HEK293 (cell line): ENCODE data around the gene TTLL1.
A peak's percentile ranks its signal among the peaks of the same experiment; 100 is the strongest.

Experiments
- GLIS2 ChIP-seq: fragments of 450-650 bp; formaldehyde crosslinking; IDR thresholded peaks from 2 replicates; pipeline ENCODE4 v1.5.1; 2016; ENCODE audit warnings: missing biosample characterization, missing genetic modification characterization
- KLF7 ChIP-seq: fragments of 450-650 bp; formaldehyde crosslinking; IDR thresholded peaks from 2 replicates; pipeline ENCODE4 v1.5.1; 2016; ENCODE audit warnings: missing biosample characterization, missing genetic modification characterization, borderline replicate concordance
- ZBTB48 ChIP-seq: fragments of 450-650 bp; formaldehyde crosslinking; IDR thresholded peaks from 2 replicates; pipeline ENCODE4 v1.5.1; 2016; ENCODE audit warnings: missing biosample characterization, missing genetic modification characterization
- ZEB2 ChIP-seq: fragments of 450-650 bp; formaldehyde crosslinking; IDR thresholded peaks from 2 replicates; pipeline ENCODE4 v1.5.1; 2016; ENCODE audit warnings: missing biosample characterization, missing genetic modification characterization
- ZFP41 ChIP-seq: fragments of 450-650 bp; formaldehyde crosslinking; IDR thresholded peaks from 2 replicates; pipeline ENCODE4 v1.5.1; 2016; ENCODE audit warnings: missing biosample characterization, missing genetic modification characterization, borderline replicate concordance
- ZFP69B ChIP-seq: fragments of 450-650 bp; formaldehyde crosslinking; IDR thresholded peaks from 2 replicates; pipeline ENCODE4 v1.5.1; 2016; ENCODE audit warnings: missing biosample characterization, missing genetic modification characterization
- ZNF133 ChIP-seq: fragments of 450-650 bp; formaldehyde crosslinking; IDR thresholded peaks from 2 replicates; pipeline ENCODE4 v1.5.1; 2016; ENCODE audit warnings: missing biosample characterization, missing genetic modification characterization
- ZNF223 ChIP-seq: fragments of 450-650 bp; formaldehyde crosslinking; IDR thresholded peaks from 2 replicates; pipeline ENCODE4 v1.5.1; 2016; ENCODE audit warnings: missing biosample characterization, missing genetic modification characterization
- ZNF24 ChIP-seq: fragments of 450-650 bp; formaldehyde crosslinking; IDR thresholded peaks from 2 replicates; pipeline ENCODE4 v1.5.1; 2016; ENCODE audit warnings: missing biosample characterization, missing genetic modification characterization
- ZNF350 ChIP-seq: fragments of 450-650 bp; formaldehyde crosslinking; IDR thresholded peaks from 2 replicates; pipeline ENCODE4 v1.5.0; 2017; ENCODE audit warnings: missing biosample characterization, mild to moderate bottlenecking, missing genetic modification characterization
- ZNF549 ChIP-seq: fragments of 450-650 bp; IDR thresholded peaks from 2 replicates; pipeline ENCODE4 v1.5.1; 2018; ENCODE audit warnings: missing biosample characterization, missing genetic modification characterization, mild to moderate bottlenecking, inconsistent platforms, moderate library complexity
- ZNF558 ChIP-seq: fragments of 450-650 bp; formaldehyde crosslinking; IDR thresholded peaks from 2 replicates; pipeline ENCODE4 v1.5.1; 2016; ENCODE audit warnings: missing biosample characterization, missing genetic modification characterization
- ZNF560 ChIP-seq: fragments of 450-650 bp; formaldehyde crosslinking; IDR thresholded peaks from 2 replicates; pipeline ENCODE4 v1.5.1; 2017; ENCODE audit warnings: missing biosample characterization, missing genetic modification characterization, borderline replicate concordance
- ZNF621 ChIP-seq: fragments of 450-650 bp; formaldehyde crosslinking; IDR thresholded peaks from 2 replicates; pipeline ENCODE4 v1.5.1; 2017; ENCODE audit warnings: missing biosample characterization, missing genetic modification characterization
- ZNF626 ChIP-seq: fragments of 450-650 bp; sonication (Bioruptor Pico); formaldehyde crosslinking; IDR thresholded peaks from 2 replicates; pipeline ENCODE4 v1.5.1; 2018; ENCODE audit warnings: missing biosample characterization, missing genetic modification characterization, inconsistent platforms
- ZNF629 ChIP-seq: fragments of 450-650 bp; formaldehyde crosslinking; IDR thresholded peaks from 2 replicates; pipeline ENCODE4 v1.5.1; 2017; ENCODE audit warnings: missing biosample characterization, missing genetic modification characterization
- ZNF660 ChIP-seq: fragments of 450-650 bp; IDR thresholded peaks from 2 replicates; pipeline ENCODE4 v1.5.1; 2018; ENCODE audit warnings: missing biosample characterization, mild to moderate bottlenecking, missing genetic modification characterization
- ZNF768 ChIP-seq: fragments of 450-650 bp; formaldehyde crosslinking; IDR thresholded peaks from 2 replicates; pipeline ENCODE4 v1.5.1; 2018; ENCODE audit warnings: missing biosample characterization, mild to moderate bottlenecking, missing genetic modification characterization
- ZNF792 ChIP-seq: fragments of 450-650 bp; formaldehyde crosslinking; IDR thresholded peaks from 2 replicates; pipeline ENCODE4 v1.5.1; 2016; ENCODE audit warnings: missing biosample characterization, missing genetic modification characterization
- TF ChIP-seq, protein P1 (sequence below): fragments of 450-650 bp; formaldehyde crosslinking; IDR thresholded peaks from 2 replicates; pipeline ENCODE4 v1.5.1; 2016; ENCODE audit warnings: missing biosample characterization, missing genetic modification characterization
- TF ChIP-seq, protein P2 (sequence below): fragments of 450-650 bp; formaldehyde crosslinking; IDR thresholded peaks from 2 replicates; pipeline ENCODE4 v1.5.1; 2017; ENCODE audit warnings: missing biosample characterization, missing genetic modification characterization
- TF ChIP-seq, protein P3 (sequence below): fragments of 450-650 bp; formaldehyde crosslinking; IDR thresholded peaks from 2 replicates; pipeline ENCODE4 v1.5.1; 2016; ENCODE audit warnings: missing biosample characterization, missing genetic modification characterization
- TF ChIP-seq, protein P4 (sequence below): fragments of 450-650 bp; formaldehyde crosslinking; IDR thresholded peaks from 2 replicates; pipeline ENCODE4 v1.5.1; 2016; ENCODE audit warnings: missing biosample characterization, missing genetic modification characterization
- TF ChIP-seq, protein P5 (sequence below): fragments of 450-650 bp; formaldehyde crosslinking; IDR thresholded peaks from 2 replicates; pipeline ENCODE4; 2016; ENCODE audit warnings: missing biosample characterization, missing genetic modification characterization
- TF ChIP-seq, protein P6 (sequence below): fragments of 450-650 bp; formaldehyde crosslinking; IDR thresholded peaks from 2 replicates; pipeline ENCODE4 v1.5.1; 2016; ENCODE audit warnings: missing biosample characterization, missing genetic modification characterization
- TF ChIP-seq, protein P7 (sequence below): sonication (generic); formaldehyde crosslinking; IDR thresholded peaks from 2 replicates; pipeline ENCODE4 v1.8.1; 2022; ENCODE audit warnings: mild to moderate bottlenecking, moderate library complexity, missing genetic modification reagents

The TTLL1 gene

DNA sequence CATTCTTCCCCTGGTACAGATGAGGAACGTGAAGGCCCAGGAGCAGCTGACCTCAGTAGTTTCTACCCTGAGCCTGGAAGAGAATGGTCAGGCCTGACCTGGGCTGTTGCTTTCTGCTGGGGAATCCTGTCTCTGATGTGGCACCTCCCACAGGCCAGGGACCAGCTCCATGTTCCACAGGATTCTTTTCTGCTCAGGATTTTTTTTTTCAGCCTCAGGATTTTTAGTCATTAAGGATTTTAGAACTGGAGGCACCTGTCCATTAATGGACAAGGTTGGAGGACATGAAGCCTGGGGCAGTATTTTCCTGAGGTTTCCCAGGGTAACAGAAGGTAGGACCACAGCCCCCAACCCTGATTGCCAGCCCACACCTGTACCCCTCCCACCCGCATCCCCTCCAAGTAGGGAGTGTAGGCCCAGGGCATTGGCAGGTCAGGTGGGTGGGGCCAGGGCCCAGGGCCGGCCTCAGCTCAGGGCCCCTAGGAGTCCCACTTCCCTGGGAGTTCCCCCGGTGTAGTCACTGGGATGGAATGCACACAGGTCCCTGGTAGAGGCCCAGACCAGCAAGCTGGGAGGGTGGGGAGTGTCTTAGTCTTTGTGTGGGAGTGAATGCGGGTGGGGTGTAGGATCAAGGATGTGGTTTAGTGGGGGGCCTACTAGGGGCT is 37.4 kb upstream of the TTLL1 start (continued):
- TF ChIP-seq, protein P1, sequence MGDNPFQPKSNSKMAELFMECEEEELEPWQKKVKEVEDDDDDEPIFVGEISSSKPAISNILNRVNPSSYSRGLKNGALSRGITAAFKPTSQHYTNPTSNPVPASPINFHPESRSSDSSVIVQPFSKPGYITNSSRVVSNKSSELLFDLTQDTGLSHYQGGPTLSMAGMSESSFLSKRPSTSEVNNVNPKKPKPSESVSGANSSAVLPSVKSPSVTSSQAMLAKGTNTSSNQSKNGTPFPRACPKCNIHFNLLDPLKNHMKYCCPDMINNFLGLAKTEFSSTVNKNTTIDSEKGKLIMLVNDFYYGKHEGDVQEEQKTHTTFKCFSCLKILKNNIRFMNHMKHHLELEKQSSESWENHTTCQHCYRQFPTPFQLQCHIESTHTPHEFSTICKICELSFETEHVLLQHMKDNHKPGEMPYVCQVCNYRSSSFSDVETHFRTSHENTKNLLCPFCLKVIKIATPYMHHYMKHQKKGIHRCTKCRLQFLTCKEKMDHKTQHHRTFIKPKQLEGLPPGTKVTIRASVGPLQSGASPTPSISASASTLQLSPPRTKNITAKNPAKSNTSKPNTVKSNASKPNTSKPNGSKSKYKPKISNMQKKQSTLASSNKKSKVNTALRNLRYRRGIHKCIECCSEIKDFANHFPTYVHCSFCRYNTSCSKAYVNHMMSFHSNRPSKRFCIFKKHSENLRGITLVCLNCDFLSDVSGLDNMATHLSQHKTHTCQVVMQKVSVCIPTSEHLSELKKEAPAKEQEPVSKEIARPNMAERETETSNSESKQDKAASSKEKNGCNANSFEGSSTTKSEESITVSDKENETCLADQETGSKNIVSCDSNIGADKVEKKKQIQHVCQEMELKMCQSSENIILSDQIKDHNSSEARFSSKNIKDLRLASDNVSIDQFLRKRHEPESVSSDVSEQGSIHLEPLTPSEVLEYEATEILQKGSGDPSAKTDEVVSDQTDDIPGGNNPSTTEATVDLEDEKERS (tag by site-specific recombination) = no peak
- no peak for TF ChIP-seq ZNF133 (tag by site-specific recombination)
- TF ChIP-seq ZFP41 = no peak
- TF ChIP-seq, protein P2, sequence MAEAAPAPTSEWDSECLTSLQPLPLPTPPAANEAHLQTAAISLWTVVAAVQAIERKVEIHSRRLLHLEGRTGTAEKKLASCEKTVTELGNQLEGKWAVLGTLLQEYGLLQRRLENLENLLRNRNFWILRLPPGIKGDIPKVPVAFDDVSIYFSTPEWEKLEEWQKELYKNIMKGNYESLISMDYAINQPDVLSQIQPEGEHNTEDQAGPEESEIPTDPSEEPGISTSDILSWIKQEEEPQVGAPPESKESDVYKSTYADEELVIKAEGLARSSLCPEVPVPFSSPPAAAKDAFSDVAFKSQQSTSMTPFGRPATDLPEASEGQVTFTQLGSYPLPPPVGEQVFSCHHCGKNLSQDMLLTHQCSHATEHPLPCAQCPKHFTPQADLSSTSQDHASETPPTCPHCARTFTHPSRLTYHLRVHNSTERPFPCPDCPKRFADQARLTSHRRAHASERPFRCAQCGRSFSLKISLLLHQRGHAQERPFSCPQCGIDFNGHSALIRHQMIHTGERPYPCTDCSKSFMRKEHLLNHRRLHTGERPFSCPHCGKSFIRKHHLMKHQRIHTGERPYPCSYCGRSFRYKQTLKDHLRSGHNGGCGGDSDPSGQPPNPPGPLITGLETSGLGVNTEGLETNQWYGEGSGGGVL (tag by site-specific recombination) = peak; percentile 13; the same call in 1 of the 2 replicates
- no peak for TF ChIP-seq ZNF768 (tag by site-specific recombination)
- no peak for TF ChIP-seq ZFP69B
- no peak for TF ChIP-seq ZNF549 (tag by site-specific recombination)
- TF ChIP-seq, protein P3, sequence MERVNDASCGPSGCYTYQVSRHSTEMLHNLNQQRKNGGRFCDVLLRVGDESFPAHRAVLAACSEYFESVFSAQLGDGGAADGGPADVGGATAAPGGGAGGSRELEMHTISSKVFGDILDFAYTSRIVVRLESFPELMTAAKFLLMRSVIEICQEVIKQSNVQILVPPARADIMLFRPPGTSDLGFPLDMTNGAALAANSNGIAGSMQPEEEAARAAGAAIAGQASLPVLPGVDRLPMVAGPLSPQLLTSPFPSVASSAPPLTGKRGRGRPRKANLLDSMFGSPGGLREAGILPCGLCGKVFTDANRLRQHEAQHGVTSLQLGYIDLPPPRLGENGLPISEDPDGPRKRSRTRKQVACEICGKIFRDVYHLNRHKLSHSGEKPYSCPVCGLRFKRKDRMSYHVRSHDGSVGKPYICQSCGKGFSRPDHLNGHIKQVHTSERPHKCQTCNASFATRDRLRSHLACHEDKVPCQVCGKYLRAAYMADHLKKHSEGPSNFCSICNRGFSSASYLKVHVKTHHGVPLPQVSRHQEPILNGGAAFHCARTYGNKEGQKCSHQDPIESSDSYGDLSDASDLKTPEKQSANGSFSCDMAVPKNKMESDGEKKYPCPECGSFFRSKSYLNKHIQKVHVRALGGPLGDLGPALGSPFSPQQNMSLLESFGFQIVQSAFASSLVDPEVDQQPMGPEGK (tag by site-specific recombination) = peak; percentile 73
- TF ChIP-seq ZNF350 = no peak
- TF ChIP-seq ZNF621 (tag by site-specific recombination) = no peak
- TF ChIP-seq, protein P4, sequence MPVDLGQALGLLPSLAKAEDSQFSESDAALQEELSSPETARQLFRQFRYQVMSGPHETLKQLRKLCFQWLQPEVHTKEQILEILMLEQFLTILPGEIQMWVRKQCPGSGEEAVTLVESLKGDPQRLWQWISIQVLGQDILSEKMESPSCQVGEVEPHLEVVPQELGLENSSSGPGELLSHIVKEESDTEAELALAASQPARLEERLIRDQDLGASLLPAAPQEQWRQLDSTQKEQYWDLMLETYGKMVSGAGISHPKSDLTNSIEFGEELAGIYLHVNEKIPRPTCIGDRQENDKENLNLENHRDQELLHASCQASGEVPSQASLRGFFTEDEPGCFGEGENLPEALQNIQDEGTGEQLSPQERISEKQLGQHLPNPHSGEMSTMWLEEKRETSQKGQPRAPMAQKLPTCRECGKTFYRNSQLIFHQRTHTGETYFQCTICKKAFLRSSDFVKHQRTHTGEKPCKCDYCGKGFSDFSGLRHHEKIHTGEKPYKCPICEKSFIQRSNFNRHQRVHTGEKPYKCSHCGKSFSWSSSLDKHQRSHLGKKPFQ (tag by site-specific recombination) = no peak
- TF ChIP-seq ZNF629 (tag by site-specific recombination) = no peak
- no peak for TF ChIP-seq ZNF560 (tag by site-specific recombination)
- TF ChIP-seq GLIS2 (tag by site-specific recombination) = peak; percentile 53
- TF ChIP-seq ZNF223 (tag by site-specific recombination) = no peak
- TF ChIP-seq ZNF626 (tag by site-specific recombination) = no peak
- TF ChIP-seq ZNF660 = no peak
- no peak for TF ChIP-seq ZNF24 (tag by site-specific recombination)
- TF ChIP-seq, protein P5, sequence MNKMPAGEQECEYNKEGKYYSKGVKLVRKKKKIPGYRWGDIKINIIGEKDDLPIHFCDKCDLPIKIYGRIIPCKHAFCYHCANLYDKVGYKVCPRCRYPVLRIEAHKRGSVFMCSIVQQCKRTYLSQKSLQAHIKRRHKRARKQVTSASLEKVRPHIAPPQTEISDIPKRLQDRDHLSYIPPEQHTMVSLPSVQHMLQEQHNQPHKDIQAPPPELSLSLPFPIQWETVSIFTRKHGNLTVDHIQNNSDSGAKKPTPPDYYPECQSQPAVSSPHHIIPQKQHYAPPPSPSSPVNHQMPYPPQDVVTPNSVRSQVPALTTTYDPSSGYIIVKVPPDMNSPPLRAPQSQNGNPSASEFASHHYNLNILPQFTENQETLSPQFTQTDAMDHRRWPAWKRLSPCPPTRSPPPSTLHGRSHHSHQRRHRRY = no peak
- TF ChIP-seq, protein P6, sequence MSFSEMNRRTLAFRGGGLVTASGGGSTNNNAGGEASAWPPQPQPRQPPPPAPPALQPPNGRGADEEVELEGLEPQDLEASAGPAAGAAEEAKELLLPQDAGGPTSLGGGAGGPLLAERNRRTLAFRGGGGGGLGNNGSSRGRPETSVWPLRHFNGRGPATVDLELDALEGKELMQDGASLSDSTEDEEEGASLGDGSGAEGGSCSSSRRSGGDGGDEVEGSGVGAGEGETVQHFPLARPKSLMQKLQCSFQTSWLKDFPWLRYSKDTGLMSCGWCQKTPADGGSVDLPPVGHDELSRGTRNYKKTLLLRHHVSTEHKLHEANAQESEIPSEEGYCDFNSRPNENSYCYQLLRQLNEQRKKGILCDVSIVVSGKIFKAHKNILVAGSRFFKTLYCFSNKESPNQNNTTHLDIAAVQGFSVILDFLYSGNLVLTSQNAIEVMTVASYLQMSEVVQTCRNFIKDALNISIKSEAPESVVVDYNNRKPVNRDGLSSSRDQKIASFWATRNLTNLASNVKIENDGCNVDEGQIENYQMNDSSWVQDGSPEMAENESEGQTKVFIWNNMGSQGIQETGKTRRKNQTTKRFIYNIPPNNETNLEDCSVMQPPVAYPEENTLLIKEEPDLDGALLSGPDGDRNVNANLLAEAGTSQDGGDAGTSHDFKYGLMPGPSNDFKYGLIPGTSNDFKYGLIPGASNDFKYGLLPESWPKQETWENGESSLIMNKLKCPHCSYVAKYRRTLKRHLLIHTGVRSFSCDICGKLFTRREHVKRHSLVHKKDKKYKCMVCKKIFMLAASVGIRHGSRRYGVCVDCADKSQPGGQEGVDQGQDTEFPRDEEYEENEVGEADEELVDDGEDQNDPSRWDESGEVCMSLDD = no peak
- no peak for TF ChIP-seq ZEB2 (tag by site-specific recombination)
- peak; percentile 83; the same call in 1 of the 2 replicates for TF ChIP-seq ZBTB48 (tag by site-specific recombination)
- TF ChIP-seq, protein P7, sequence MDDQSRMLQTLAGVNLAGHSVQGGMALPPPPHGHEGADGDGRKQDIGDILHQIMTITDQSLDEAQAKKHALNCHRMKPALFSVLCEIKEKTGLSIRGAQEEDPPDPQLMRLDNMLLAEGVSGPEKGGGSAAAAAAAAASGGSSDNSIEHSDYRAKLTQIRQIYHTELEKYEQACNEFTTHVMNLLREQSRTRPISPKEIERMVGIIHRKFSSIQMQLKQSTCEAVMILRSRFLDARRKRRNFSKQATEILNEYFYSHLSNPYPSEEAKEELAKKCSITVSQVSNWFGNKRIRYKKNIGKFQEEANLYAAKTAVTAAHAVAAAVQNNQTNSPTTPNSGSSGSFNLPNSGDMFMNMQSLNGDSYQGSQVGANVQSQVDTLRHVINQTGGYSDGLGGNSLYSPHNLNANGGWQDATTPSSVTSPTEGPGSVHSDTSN = no peak
- no peak for TF ChIP-seq ZNF792
- no peak for TF ChIP-seq KLF7
- TF ChIP-seq ZNF558 (tag by site-specific recombination) = no peak
